CD4-positive, alpha-beta T cell treated with Interleukin-6 for 4 hours (primary cell): ENCODE data around the gene NAT8.
"Not testable (repeated sequence)": the region's sequence is repeated elsewhere in the genome, so short reads cannot be mapped to it uniquely, and the experiment has no call there.

ENCODE experiments used
- DNase-seq: peaks from one replicate; pipeline ENCODE4 v3.0.0-alpha.2; 2020; ENCODE audit warnings: mixed read lengths

Gene NAT8

GRCh38 chr2:73630662-73631266 is 11.5 kb downstream of the NAT8 start:
- not testable (repeated sequence) for DNase-seq

GRCh38 chr2:73628493-73628892 is 13.7 kb downstream of the NAT8 start:
- DNase-seq = not testable (repeated sequence)

GRCh38 chr2:73626237-73626636 is 16.0 kb downstream of the NAT8 start:
- DNase-seq = not testable (repeated sequence)

- DNase-seq = not testable (repeated sequence)
These were observed 17.6 kb downstream of the NAT8 start for GRCh38 chr2:73624625-73625024.

- DNase-seq = not testable (repeated sequence)
These were observed 18.2 kb downstream of the NAT8 start for GRCh38 chr2:73624036-73624435.

GRCh38 chr2:73619925-73620324 is 22.3 kb downstream of the NAT8 start:
- DNase-seq = not testable (repeated sequence)

- DNase-seq = no peak
These were observed 27.2 kb downstream of the NAT8 start for GRCh38 chr2:73614997-73615396.

DNA sequence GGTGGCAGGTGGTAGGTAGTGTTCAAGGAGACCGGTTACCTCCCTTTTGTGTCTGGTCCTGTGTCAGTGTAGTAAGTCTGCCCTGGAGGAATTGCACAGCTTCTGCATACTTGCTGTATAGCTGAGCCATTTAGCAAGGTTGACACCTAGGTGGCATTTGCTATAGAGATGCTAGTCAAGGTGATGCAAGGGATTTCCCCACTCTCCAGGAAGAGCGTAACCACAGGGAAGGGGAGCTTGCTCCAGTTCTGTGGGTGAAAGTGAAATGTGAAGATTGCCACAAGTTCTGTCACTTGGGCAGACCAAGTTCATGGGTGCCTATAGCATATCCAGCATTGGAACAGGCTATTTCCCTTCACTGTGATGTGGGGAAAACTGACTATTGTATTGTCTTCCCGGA is 28.1 kb downstream of the NAT8 start:
- DNase-seq = no peak

DNA sequence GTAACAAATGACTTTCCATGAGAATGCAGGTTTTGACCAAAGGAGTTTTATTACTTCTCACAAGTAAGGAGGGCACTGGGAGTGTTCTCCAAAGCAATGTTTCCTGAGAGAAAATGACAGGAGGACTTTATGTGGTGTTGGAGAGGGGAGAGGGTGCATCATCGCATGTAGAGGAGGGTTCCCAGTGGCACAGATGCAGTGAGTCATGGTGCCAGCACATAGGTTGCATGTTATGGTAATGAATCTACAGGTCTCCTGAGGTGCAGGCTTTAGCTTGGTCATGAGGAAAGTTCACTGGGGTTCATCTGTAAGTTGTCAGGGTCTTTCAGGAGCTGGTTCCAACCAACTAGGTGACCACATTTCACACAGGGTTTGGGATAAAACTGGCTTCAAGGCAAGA is 30.4 kb downstream of the NAT8 start:
- no peak for DNase-seq

DNA sequence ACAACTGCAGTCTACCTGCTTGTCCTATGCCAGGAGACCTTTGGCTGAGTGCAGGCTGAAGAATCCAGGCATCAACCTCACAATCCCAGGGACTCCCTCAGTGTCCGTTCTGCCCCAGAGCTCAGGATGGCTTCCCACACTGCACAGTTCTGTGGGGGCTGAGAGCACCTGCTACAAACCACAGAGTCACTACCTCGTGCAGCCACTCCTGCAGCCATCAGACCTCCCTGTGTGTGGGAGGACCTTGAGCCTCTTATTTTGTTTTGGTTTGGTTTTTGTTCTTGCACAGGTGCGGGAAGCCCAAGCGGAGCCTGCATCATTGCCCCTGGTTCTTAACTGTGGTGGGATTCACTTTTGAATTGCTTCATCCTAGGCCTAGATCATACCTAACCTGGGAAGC is 31.0 kb downstream of the NAT8 start:
- DNase-seq = no peak

- no peak for DNase-seq
These were observed 32.1 kb downstream of the NAT8 start for GRCh38 chr2:73610111-73610510.

GRCh38 chr2:73604589-73604988 is 37.6 kb downstream of the NAT8 start:
- not testable (repeated sequence) for DNase-seq

- DNase-seq = not testable (repeated sequence)
These were observed 39.1 kb downstream of the NAT8 start for GRCh38 chr2:73603099-73603588.

DNA sequence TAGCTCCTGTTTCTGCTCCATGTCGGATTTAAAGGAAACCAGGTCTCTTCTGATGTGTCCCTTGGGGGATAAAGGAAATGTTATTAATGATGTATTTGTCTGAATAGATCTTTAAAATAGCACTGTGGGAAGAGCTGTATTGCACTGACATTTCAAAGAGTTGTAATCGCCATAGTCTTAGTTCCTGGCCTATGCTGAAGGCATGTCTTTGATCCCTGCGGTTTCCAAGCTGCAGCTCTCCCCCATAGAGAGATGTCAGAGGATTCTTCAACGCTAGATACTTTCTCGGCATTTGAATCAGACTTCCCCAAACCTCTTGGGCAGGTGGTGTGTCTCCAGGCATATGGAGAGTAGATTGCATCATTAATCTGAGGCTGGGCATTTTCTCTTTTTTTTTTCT is 40.4 kb downstream of the NAT8 start:
- DNase-seq = no peak

DNA sequence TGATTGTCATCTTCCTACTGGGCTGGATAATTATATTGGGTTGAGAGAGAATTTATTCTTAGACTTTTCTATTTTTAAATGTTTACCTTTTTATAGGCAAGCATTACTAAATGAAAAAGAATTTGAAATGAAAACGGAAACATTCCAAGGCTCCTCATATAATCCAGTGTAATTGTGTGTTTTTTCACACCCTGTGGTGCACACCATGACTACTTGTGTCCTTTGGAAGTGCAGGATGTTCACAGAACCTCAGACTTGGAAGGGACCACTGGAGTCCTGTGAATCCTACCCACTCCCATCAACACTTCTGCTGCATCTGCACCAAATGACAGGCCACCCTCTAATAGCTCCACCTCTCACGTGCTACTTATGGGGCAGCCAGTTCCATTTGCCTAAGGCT is 48.0 kb downstream of the NAT8 start:
- no peak for DNase-seq

DNA sequence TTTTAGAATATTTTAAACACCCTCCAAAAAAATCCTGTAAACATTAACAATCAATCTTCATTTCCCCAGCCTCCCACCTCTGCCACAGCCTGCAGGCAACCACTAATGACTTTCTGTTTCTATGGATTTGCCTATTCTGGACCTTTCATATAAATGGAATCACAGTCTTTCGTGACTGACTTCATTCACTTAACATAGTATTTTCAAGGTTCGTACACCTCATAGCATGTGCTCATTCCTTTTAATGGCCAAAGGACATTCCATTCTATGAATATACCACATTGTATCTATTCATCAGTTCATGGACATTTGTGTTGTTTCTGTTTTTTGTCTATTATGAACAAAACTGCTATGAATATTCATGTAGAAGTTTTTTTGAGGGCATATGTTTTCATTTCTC is 48.5 kb downstream of the NAT8 start:
- no peak for DNase-seq
